Activated CD4-positive, alpha-beta T cell treated with anti-CD3 and anti-CD28 coated beads for 4 hours (primary cell): ENCODE results near the gene VTI1A.

ENCODE experiments used
- DNase-seq, 2 donors: peaks; one replicate each; pipeline ENCODE4 v3.0.0-alpha.2; 2020

Gene VTI1A

GRCh38 chr10:112767156-112767555 is 320.1 kb downstream of the VTI1A start:
- no peak for DNase-seq

- DNase-seq: no peak
Measured at GRCh38 chr10:112768121-112768520, 321.1 kb downstream of the VTI1A start.

GRCh38 chr10:112769081-112769480 is 322.1 kb downstream of the VTI1A start:
- DNase-seq: no peak

GRCh38 chr10:112769611-112770370 is 322.8 kb downstream of the VTI1A start:
- DNase-seq: no peak

- DNase-seq: no peak
Measured at GRCh38 chr10:112771733-112772132, 324.7 kb downstream of the VTI1A start.

- DNase-seq: no peak
Measured at GRCh38 chr10:112773783-112774182, 326.8 kb downstream of the VTI1A start.

- DNase-seq: no peak
Measured at GRCh38 chr10:112774210-112774609, 327.2 kb downstream of the VTI1A start.

GRCh38 chr10:112774798-112775197 is 327.8 kb downstream of the VTI1A start:
- DNase-seq: no peak

- DNase-seq: no peak
Measured at GRCh38 chr10:112775381-112775780, 328.4 kb downstream of the VTI1A start.

GRCh38 chr10:112775892-112776674 is 329.1 kb downstream of the VTI1A start:
- DNase-seq: no peak

GRCh38 chr10:112778579-112778978 is 331.6 kb downstream of the VTI1A start:
- DNase-seq: no peak

GRCh38 chr10:112779025-112779770 is 332.2 kb downstream of the VTI1A start:
- DNase-seq: no peak

GRCh38 chr10:112782200-112782907 is 335.3 kb downstream of the VTI1A start:
- DNase-seq: no peak

GRCh38 chr10:112783351-112784021 is 336.5 kb downstream of the VTI1A start:
- DNase-seq: no peak

- no peak for DNase-seq
Measured at GRCh38 chr10:112784022-112784461, 337.0 kb downstream of the VTI1A start.

- no peak for DNase-seq
Measured at GRCh38 chr10:112785089-112785488, 338.1 kb downstream of the VTI1A start.

- no peak for DNase-seq
Measured at GRCh38 chr10:112789248-112789647, 342.2 kb downstream of the VTI1A start.

GRCh38 chr10:112790030-112790429 is 343.0 kb downstream of the VTI1A start:
- DNase-seq: no peak

GRCh38 chr10:112790921-112791320 is 343.9 kb downstream of the VTI1A start:
- DNase-seq: no peak

- no peak for DNase-seq
Measured at GRCh38 chr10:112791447-112791846, 344.4 kb downstream of the VTI1A start.

- DNase-seq: no peak
Measured at GRCh38 chr10:112792487-112793201, 345.6 kb downstream of the VTI1A start.
